ENCODE measurements around the gene PIP5K1C. TPM values are rescaled to one million over a fixed set of nuclear protein-coding genes. Genes with fewer than 3 reads are reported as not detected.
A peak's percentile ranks its signal among the peaks of the same experiment; 100 is the strongest.

Gene PIP5K1C
- total and polyA plus RNA-seq, 9 of the 15 experiments (the other 6 are each of a cell fraction or from before 2014, with no cell fraction given): 0.38 to 22.1 (median 4.1) TPM

- TF ChIP-seq, protein P1, sequence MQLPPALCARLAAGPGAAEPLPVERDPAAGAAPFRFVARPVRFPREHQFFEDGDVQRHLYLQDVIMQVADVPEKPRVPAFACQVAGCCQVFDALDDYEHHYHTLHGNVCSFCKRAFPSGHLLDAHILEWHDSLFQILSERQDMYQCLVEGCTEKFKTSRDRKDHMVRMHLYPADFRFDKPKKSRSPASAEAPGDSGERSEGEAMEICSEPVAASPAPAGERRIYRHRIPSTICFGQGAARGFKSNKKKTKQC (CRISPR knock-in tag; IDR thresholded peaks at IDR 0.05): no peak
- peak; percentile 16; the same call in 1 of the 2 replicates for TF ChIP-seq CBFA2T2 (conservative IDR thresholded peaks at IDR 0.05)
- TF ChIP-seq CREM (IDR thresholded peaks at IDR 0.05; ENCODE audit: low read depth): no peak
- TF ChIP-seq NFIC (IDR thresholded peaks at IDR 0.05): 0 out of 2 replicates have a peak, but pooled peaks have one; percentile 10
- peak; percentile 55 for TF ChIP-seq CHD4 (IDR thresholded peaks at IDR 0.05; ENCODE audit: insufficient read depth, insufficient replicate concordance, low read depth, low read length, poor library complexity, severe bottlenecking)
- TF ChIP-seq ETV5 (CRISPR knock-in tag; IDR thresholded peaks at IDR 0.05; ENCODE audit: low read depth): 0 out of 2 replicates have a peak, but pooled peaks have one; percentile 42
- TF ChIP-seq BCOR (IDR thresholded peaks at IDR 0.05): peak; percentile 91
- 0 out of 2 replicates have a peak, but pooled peaks have one; percentile 41 for TF ChIP-seq SMAD4 (CRISPR knock-in tag; conservative IDR thresholded peaks at IDR 0.05)
- peak; percentile 70; the same call in 1 of the 2 replicates for TF ChIP-seq ADNP (tag; IDR thresholded peaks at IDR 0.05)
- TF ChIP-seq ZFP36 (IDR thresholded peaks at IDR 0.05; ENCODE audit: low read depth, low read length, partially characterized antibody): peak; percentile 9
- peak; percentile 81 for TF ChIP-seq PHF21A (IDR thresholded peaks at IDR 0.05; ENCODE audit: borderline replicate concordance, low read depth)
- no peak for TF ChIP-seq ARHGAP35 (IDR thresholded peaks at IDR 0.05; ENCODE audit: partially characterized antibody)
- peak; percentile 100 for TF ChIP-seq MIER1 (IDR thresholded peaks at IDR 0.05; ENCODE audit: low read depth)
Observed at GRCh38 chr19:3733549-3734309, 33.5 kb upstream of the PIP5K1C start (continued).
